K562 (cell line): Measurements from ENCODE around the gene NAA11. TPM values are rescaled to one million over a fixed set of nuclear protein-coding genes. Genes with fewer than 3 reads are reported as not detected.
A peak's percentile ranks its signal among the peaks of the same experiment; 100 is the strongest.

Experiments
- ATAC-seq: fragments of 200-7000 bp; cut with Tn5 transposase; 3 replicates; pipeline ENCODE4 v1.9.1; 2020; ENCODE audit warnings: moderate library complexity
- BruUV-seq: library from RNA; stranded (reverse); fragments of 400-500 nt; replicated peaks from 2 replicates; lab custom pipeline; 2021; lab: Mats Ljungman, UMichigan
- CTCF ChIA-PET: fragments of 300-600 bp; formaldehyde crosslinking; extraction: SDS; loops from one replicate; lab custom pipeline; 2021; ENCODE audit warnings: low intra/inter-chr PET ratio; lab: Yijun Ruan, JAX
- POLR2A ChIA-PET: fragments of 300-600, 350-650 bp; sonication (Branson Sonifier 250); formaldehyde crosslinking; extraction: SDS; loops from one replicate; lab custom pipeline; 2021; ENCODE audit warnings: antibody characterized with exemption, inconsistent platforms; lab: Yijun Ruan, JAX
- DNase-seq, 4 experiments: peaks; one replicate each; pipeline versions ENCODE4 v3.0.0 to v3.0.0-alpha.2; 2011 to 2018; ENCODE audit warnings: low spot score in 3 of 4, mixed read lengths in 3 of 4; ENCODE audit errors: extremely low read depth in 1 of 4
- FAIRE-seq: peaks from 2 replicates; lab custom pipeline; 2011; peaks lifted over from hg19 to GRCh38; lab: Jason Lieb, UNC
- H2AFZ ChIP-seq: 2 replicates; pipeline ENCODE4 v1.6.0; 2011; ENCODE audit warnings: low read depth, low read length, control low read depth, inconsistent platforms
- H3K27ac ChIP-seq: fragments of 200-600 bp; 3 replicates; pipeline ENCODE4 v1.8.0; 2011; ENCODE audit warnings: low read depth, mild to moderate bottlenecking, control low read depth, inconsistent platforms, low read length, moderate library complexity, mixed read lengths; ENCODE audit errors: extremely low read depth
- H3K27me3 ChIP-seq, 2 experiments: fragments of 300-600 bp in 1 of 2; 2 replicates in 1 of 2; 3 replicates in 1 of 2; pipeline versions ENCODE4 v1.6.0 to v1.8.0; 2011; ENCODE audit warnings: inconsistent platforms in 2 of 2, low read length in 2 of 2, mild to moderate bottlenecking in 1 of 2, mixed read lengths in 1 of 2, moderate library complexity in 1 of 2; ENCODE audit not compliant: control insufficient read depth in 2 of 2, insufficient read depth in 2 of 2
- H3K36me3 ChIP-seq: fragments of 300-600 bp; 3 replicates; pipeline ENCODE4 v1.8.0; 2011; ENCODE audit warnings: mild to moderate bottlenecking, low read length, inconsistent platforms; ENCODE audit not compliant: control insufficient read depth, insufficient read depth
- H3K4me1 ChIP-seq, 2 experiments: fragments of 200-600 bp in 1 of 2; replicated peaks in 1 of 2; 2 replicates in 1 of 2; 3 replicates in 1 of 2; pipeline versions ENCODE4 v1.5.1 to v1.8.0; 2011; ENCODE audit warnings: inconsistent platforms in 2 of 2, low read length in 2 of 2, mild to moderate bottlenecking in 1 of 2, mixed read lengths in 1 of 2, moderate library complexity in 1 of 2; ENCODE audit not compliant: control insufficient read depth in 2 of 2, insufficient read depth in 2 of 2
- H3K4me2 ChIP-seq: 2 replicates; pipeline ENCODE4 v1.6.1; 2011; ENCODE audit warnings: low read length, control low read depth, inconsistent platforms, mixed read lengths; ENCODE audit not compliant: insufficient read depth
- H3K4me3 ChIP-seq: fragments of 200-600 bp; sonication (generic), shearing (Covaris generic); 2 replicates; pipeline ENCODE4 v1.5.1; 2016; ENCODE audit warnings: control low read depth, inconsistent platforms
- H3K79me2 ChIP-seq: fragments of 200-600 bp; 3 replicates; pipeline ENCODE4 v1.8.0; 2011; ENCODE audit warnings: low read length, inconsistent platforms; ENCODE audit not compliant: control insufficient read depth, insufficient read depth
- H3K9ac ChIP-seq, 2 experiments: 2 replicates each; pipeline versions ENCODE4 v1.6.0 to v1.6.1; 2011; ENCODE audit warnings: low read depth in 2 of 2, low read length in 2 of 2, control low read depth in 1 of 2, inconsistent platforms in 1 of 2, mild to moderate bottlenecking in 1 of 2, mixed read lengths in 1 of 2; ENCODE audit not compliant: insufficient read depth in 1 of 2
- H3K9me1 ChIP-seq: one replicate; pipeline ENCODE4 v1.6.0; 2011; ENCODE audit warnings: inconsistent platforms, mild to moderate bottlenecking, low read length, moderate library complexity; ENCODE audit not compliant: control insufficient read depth, insufficient read depth
- H3K9me3 ChIP-seq: replicated peaks from 2 replicates; pipeline ENCODE4 v1.5.1; 2011; ENCODE audit warnings: low read depth, low read length, inconsistent platforms; ENCODE audit not compliant: control insufficient read depth, insufficient read depth
- H4K20me1 ChIP-seq: replicated peaks from 2 replicates; pipeline ENCODE4 v1.6.1; 2011; ENCODE audit warnings: low read length, inconsistent platforms, mixed read lengths; ENCODE audit not compliant: control insufficient read depth, insufficient read depth
- C11orf30 ChIP-seq: fragments of 450-650 bp; IDR thresholded peaks from 2 replicates; pipeline ENCODE4 v1.6.1; 2016; ENCODE audit warnings: low read depth, mild to moderate bottlenecking
- CHCHD3 ChIP-seq: fragments of 250-450 bp; sonication (Bioruptor Pico); IDR thresholded peaks from 2 replicates; pipeline ENCODE4 v2.1.2; 2022; ENCODE audit warnings: mild to moderate bottlenecking
- CREBBP ChIP-seq: IDR thresholded peaks from one replicate; pipeline ENCODE4 v1.6.1; 2012; ENCODE audit warnings: low read depth, mild to moderate bottlenecking, control low read depth, inconsistent platforms, low read length
- ELF4 ChIP-seq: fragments of 450-650 bp; formaldehyde crosslinking; IDR thresholded peaks from 2 replicates; pipeline ENCODE4 v1.4.0; 2022; ENCODE audit warnings: missing genetic modification characterization
- HLTF ChIP-seq: fragments of 450-650 bp; IDR thresholded peaks from 2 replicates; pipeline ENCODE4 v1.6.1; 2016
- MAFF ChIP-seq: IDR thresholded peaks from 2 replicates; pipeline ENCODE4 v1.6.1; 2012; ENCODE audit warnings: low read length, improper control_type of control experiment
- MAFG ChIP-seq: fragments of 450-650 bp; conservative IDR thresholded peaks from 2 replicates; pipeline ENCODE4 v1.6.1; 2016; ENCODE audit warnings: missing genetic modification characterization, missing compliant biosample characterization
- MAFK ChIP-seq: IDR thresholded peaks from 2 replicates; pipeline ENCODE4 v1.6.1; 2011; ENCODE audit warnings: low read length, improper control_type of control experiment
- ZNF316 ChIP-seq: fragments of 450-650 bp; IDR thresholded peaks from 2 replicates; pipeline ENCODE4 v1.6.1; 2016
- WGBS: fragments of 100-300 bp; shearing (Covaris generic); methylation state at CpG from one replicate; pipeline ENCODE4 v1.1.6; 2016; ENCODE audit warnings: low coverage, mixed read lengths; ENCODE audit not compliant: insufficient coverage; ENCODE audit errors: missing lambda C conversion rate; 5-methylcytosine and 5-hydroxymethylcytosine counted together
- in situ Hi-C: fragments of 300-500 bp; cut with MboI; formaldehyde crosslinking; loops from 4 replicates; pipeline ENCODE4 v1.15.0; 2018; ENCODE audit warnings: inconsistent platforms, mixed read lengths
- intact Hi-C: fragments of 100-400 bp; cut with micrococcal nuclease; formaldehyde crosslinking; loops from 2 replicates; pipeline ENCODE4 v1.14.2; 2022
- polyA plus RNA-seq, 8 experiments: library from polyadenylated mRNA; depleted of rRNA in 4 of 8; stranded (reverse) in 5 of 8; unstranded in 3 of 8; fragments of >200 nt; fragmentation: Nextera tagmentation in 2 of 8; fragmentation: Illumina TruSeq in 1 of 8; extraction: Ambion mirVana in 2 of 8; extraction: Trizol in 1 of 8; gene quantifications; 2 replicates each; pipeline versions ENCODE4 v1.2.1 to v1.2.3, GENCODE V29; 2011 to 2014; ENCODE audit warnings: inconsistent platforms in 1 of 8, missing spikeins in 1 of 8
- total RNA-seq, 7 experiments: library from RNA; depleted of rRNA in 6 of 7; stranded (reverse); fragments of >200 nt in 6 of 7; fragmentation: Illumina TruSeq in 2 of 7; extraction: Trizol in 2 of 7; gene quantifications; 2 replicates each; pipeline versions ENCODE4 v1.2.1 to v1.2.3, GENCODE V29; 2011 to 2021; ENCODE audit warnings: low replicate concordance in 1 of 7
- TF ChIP-seq, protein P1 (sequence below): IDR thresholded peaks from 2 replicates; pipeline ENCODE4 v1.6.1; 2011; ENCODE audit warnings: borderline replicate concordance, low read depth, mild to moderate bottlenecking, moderate library complexity, low read length; ENCODE audit not compliant: insufficient read depth, poor library complexity, severe bottlenecking

The NAA11 gene
- total and polyA plus RNA-seq, 9 of the 15 experiments (the other 6 are each of a cell fraction or from before 2014, with no cell fraction given): 17.1 to 34.6 (median 23.1) TPM

DNA sequence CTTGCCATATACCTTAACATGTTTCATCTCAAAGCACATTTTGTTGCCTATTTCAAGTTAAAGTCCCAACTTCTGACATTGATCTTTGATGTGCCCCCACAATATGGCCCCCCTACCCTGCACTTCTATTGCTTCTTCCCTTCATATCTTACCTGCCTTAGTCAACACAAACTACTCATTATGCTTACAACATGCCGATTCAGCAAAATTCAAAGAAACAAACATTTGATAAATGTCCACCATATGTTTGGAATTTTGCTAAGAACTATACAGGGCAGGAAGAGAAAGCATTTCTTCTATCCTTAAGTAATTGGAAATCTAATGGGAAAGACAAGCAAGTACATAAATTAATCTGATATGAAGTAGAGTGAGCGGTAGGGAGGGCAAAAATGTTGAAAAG, 25.6 kb downstream of the NAA11 start:
- ATAC-seq: no peak
- Histone ChIP-seq H3K79me2 (no peaks in the 10 kb centered on the region), H2AFZ (no peak overlapping the region), H3K4me3 (no peak overlapping the region), H3K4me2 (no peak overlapping the region), H3K9me1 (no peaks in the 10 kb centered on the region), H3K4me1 (peaks cover 3 to 14% of the 10 kb centered on the region in 2 experiments; a peak in 1 of 5 replicates), H3K36me3 (no peaks in the 10 kb centered on the region), H4K20me1 (no peaks in the 10 kb centered on the region), H3K27me3 (no peaks in the 10 kb centered on the region), H3K27ac (no peak overlapping the region), H3K9ac (no peak overlapping the region), H3K9me3 (no peaks in the 10 kb centered on the region)
- in situ Hi-C loops (no loop called here), intact Hi-C loops (no loop called here)
- no TSS peak for BruUV-seq
- 46% methylated on average over 2 of the region's 2 CpGs for WGBS
- TF ChIP-seq MAFK (peak; percentile 97), MAFF (peak; percentile 96), ELF4 (CRISPR knock-in tag) (no peak), C11orf30 (peak; percentile 95), HLTF (no peak), CHCHD3 (CRISPR knock-in tag) (no peak), ZNF316 (peak; percentile 98), MAFG (tag) (peak; percentile 95), CREBBP (no peak)
- TF ChIP-seq, protein P1, sequence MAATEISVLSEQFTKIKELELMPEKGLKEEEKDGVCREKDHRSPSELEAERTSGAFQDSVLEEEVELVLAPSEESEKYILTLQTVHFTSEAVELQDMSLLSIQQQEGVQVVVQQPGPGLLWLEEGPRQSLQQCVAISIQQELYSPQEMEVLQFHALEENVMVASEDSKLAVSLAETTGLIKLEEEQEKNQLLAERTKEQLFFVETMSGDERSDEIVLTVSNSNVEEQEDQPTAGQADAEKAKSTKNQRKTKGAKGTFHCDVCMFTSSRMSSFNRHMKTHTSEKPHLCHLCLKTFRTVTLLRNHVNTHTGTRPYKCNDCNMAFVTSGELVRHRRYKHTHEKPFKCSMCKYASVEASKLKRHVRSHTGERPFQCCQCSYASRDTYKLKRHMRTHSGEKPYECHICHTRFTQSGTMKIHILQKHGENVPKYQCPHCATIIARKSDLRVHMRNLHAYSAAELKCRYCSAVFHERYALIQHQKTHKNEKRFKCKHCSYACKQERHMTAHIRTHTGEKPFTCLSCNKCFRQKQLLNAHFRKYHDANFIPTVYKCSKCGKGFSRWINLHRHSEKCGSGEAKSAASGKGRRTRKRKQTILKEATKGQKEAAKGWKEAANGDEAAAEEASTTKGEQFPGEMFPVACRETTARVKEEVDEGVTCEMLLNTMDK: no peak
- POLR2A ChIA-PET: no interaction called here
- no peak for FAIRE-seq
- CTCF ChIA-PET: no interaction called here
- DNase-seq: no peak
